Skeletal muscle tissue (tissue), 4 donors: ENCODE results near the gene TOP2A. TPM values are rescaled to one million over a fixed set of nuclear protein-coding genes. Genes with fewer than 3 reads are reported as not detected.

ENCODE experiments used
- H3K27ac ChIP-seq: one replicate; pipeline ENCODE4 v1.7.0; 2013; ENCODE audit warnings: mild to moderate bottlenecking, low read depth, low read length, inconsistent platforms
- H3K27me3 ChIP-seq, 3 donors: one replicate each; pipeline ENCODE4 v1.7.0; 2013; ENCODE audit warnings: low read length in 3 of 3; ENCODE audit not compliant: control insufficient read depth in 3 of 3, insufficient read depth in 3 of 3
- H3K36me3 ChIP-seq, 3 donors: one replicate each; pipeline ENCODE4 v1.7.0; 2013; ENCODE audit warnings: low read length in 3 of 3; ENCODE audit not compliant: control insufficient read depth in 3 of 3, insufficient read depth in 3 of 3
- H3K4me1 ChIP-seq, 3 donors: one replicate each; pipeline ENCODE4 v1.7.0; 2013; ENCODE audit warnings: low read length in 3 of 3, mild to moderate bottlenecking in 3 of 3; ENCODE audit not compliant: control insufficient read depth in 3 of 3, insufficient read depth in 3 of 3
- H3K4me3 ChIP-seq, 3 donors: one replicate each; pipeline ENCODE4 v1.7.0; 2013; ENCODE audit warnings: low read length in 3 of 3
- H3K9ac ChIP-seq, 3 donors: one replicate each; pipeline ENCODE4 v1.7.0; 2013; ENCODE audit warnings: low read length in 3 of 3, mild to moderate bottlenecking in 3 of 3, moderate library complexity in 2 of 3, low read depth in 1 of 3
- H3K9me3 ChIP-seq, 3 donors: one replicate each; pipeline ENCODE4 v1.7.0; 2013; ENCODE audit warnings: low read length in 3 of 3; ENCODE audit not compliant: control insufficient read depth in 3 of 3
- total RNA-seq: library from RNA; depleted of rRNA; stranded (reverse); fragments of >200 nt; gene quantifications from one replicate; pipeline ENCODE4 v1.2.3, GENCODE V29; 2014
- donor health status: Osteomylitis.

The TOP2A gene
- total RNA-seq, 1 donor from 2014 or later = 21.4 TPM

GRCh38 chr17:40460604-40460967, 42.9 kb upstream of the TOP2A start:
- no peak overlapping the region for H3K27ac ChIP-seq
- H3K9me3 ChIP-seq = no peaks in the 10 kb centered on the region
- H3K36me3 ChIP-seq = peaks cover 0 to 12% (median 11%) of the 10 kb centered on the region in 3 donors
- no peak overlapping the region for H3K9ac ChIP-seq
- H3K4me3 ChIP-seq = no peak overlapping the region
- peaks cover 0 to 8% (median 4%) of the 10 kb centered on the region in 3 donors for H3K27me3 ChIP-seq
- peaks cover 29 to 54% (median 30%) of the 10 kb centered on the region in 3 donors for H3K4me1 ChIP-seq

GRCh38 chr17:40459636-40460603, 42.2 kb upstream of the TOP2A start:
- peaks cover 29 to 54% (median 30%) of the 10 kb centered on the region in 3 donors for H3K4me1 ChIP-seq
- H3K27ac ChIP-seq = no peak overlapping the region
- H3K9ac ChIP-seq = no peak overlapping the region
- no peak overlapping the region for H3K4me3 ChIP-seq
- no peaks in the 10 kb centered on the region for H3K9me3 ChIP-seq
- H3K36me3 ChIP-seq = peaks cover 0 to 12% (median 11%) of the 10 kb centered on the region in 3 donors
- peaks cover 0 to 8% (median 4%) of the 10 kb centered on the region in 3 donors for H3K27me3 ChIP-seq

GRCh38 chr17:40458851-40459482, 41.3 kb upstream of the TOP2A start:
- no peak overlapping the region for H3K9ac ChIP-seq
- peaks cover 6 to 18% (median 16%) of the 10 kb centered on the region in 3 donors for H3K36me3 ChIP-seq
- H3K4me3 ChIP-seq = no peak overlapping the region
- peaks cover 0 to 8% (median 4%) of the 10 kb centered on the region in 3 donors for H3K27me3 ChIP-seq
- H3K4me1 ChIP-seq = peaks cover 30 to 54% (median 33%) of the 10 kb centered on the region in 3 donors
- no peaks in the 10 kb centered on the region for H3K9me3 ChIP-seq
- H3K27ac ChIP-seq = no peak overlapping the region

GRCh38 chr17:40457964-40458791, 40.5 kb upstream of the TOP2A start:
- peaks cover 30 to 57% (median 35%) of the 10 kb centered on the region in 3 donors for H3K4me1 ChIP-seq
- no peaks in the 10 kb centered on the region for H3K9me3 ChIP-seq
- no peak overlapping the region for H3K4me3 ChIP-seq
- H3K9ac ChIP-seq = no peak overlapping the region
- peaks cover 0 to 8% (median 4%) of the 10 kb centered on the region in 3 donors for H3K27me3 ChIP-seq
- no peak overlapping the region for H3K27ac ChIP-seq
- peaks cover 6 to 26% (median 16%) of the 10 kb centered on the region in 3 donors for H3K36me3 ChIP-seq

GRCh38 chr17:40457369-40457768, 39.7 kb upstream of the TOP2A start:
- Histone ChIP-seq H3K36me3 (peaks cover 6 to 28% (median 18%) of the 10 kb centered on the region in 3 donors), H3K27ac (no peak overlapping the region), H3K4me1 (peaks cover 36 to 57% (median 37%) of the 10 kb centered on the region in 3 donors), H3K4me3 (no peak overlapping the region), H3K9me3 (no peaks in the 10 kb centered on the region), H3K27me3 (peaks cover 0 to 8% (median 4%) of the 10 kb centered on the region in 3 donors), H3K9ac (no peak overlapping the region)

- Histone ChIP-seq H3K27ac (no peak overlapping the region), H3K4me1 (peaks cover 36 to 55% (median 41%) of the 10 kb centered on the region in 3 donors), H3K27me3 (peaks cover 0 to 8% (median 4%) of the 10 kb centered on the region in 3 donors), H3K4me3 (no peak overlapping the region), H3K36me3 (peaks cover 6 to 28% (median 18%) of the 10 kb centered on the region in 3 donors), H3K9me3 (no peaks in the 10 kb centered on the region), H3K9ac (no peak overlapping the region)
Measured at GRCh38 chr17:40456396-40456951, 38.8 kb upstream of the TOP2A start.

- H3K36me3 ChIP-seq = peaks cover 6 to 28% (median 18%) of the 10 kb centered on the region in 3 donors
- H3K4me1 ChIP-seq = peaks cover 28 to 61% (median 47%) of the 10 kb centered on the region in 3 donors
- H3K27ac ChIP-seq = no peak overlapping the region
Measured at GRCh38 chr17:40454613-40454995, 36.9 kb upstream of the TOP2A start.

GRCh38 chr17:40453881-40454612, 36.4 kb upstream of the TOP2A start:
- Histone ChIP-seq H3K36me3 (peaks cover 6 to 28% (median 18%) of the 10 kb centered on the region in 3 donors), H3K9ac (no peak overlapping the region), H3K4me3 (no peak overlapping the region), H3K9me3 (no peaks in the 10 kb centered on the region), H3K27ac (peak overlapping the region; percentile 29), H3K27me3 (peaks cover 0 to 8% (median 4%) of the 10 kb centered on the region in 3 donors), H3K4me1 (peaks cover 30 to 59% (median 47%) of the 10 kb centered on the region in 3 donors)

More at GRCh38 chr17:40454613-40454995, 36.9 kb upstream of the TOP2A start:
- no peak overlapping the region for H3K9ac ChIP-seq
- H3K27me3 ChIP-seq = peaks cover 0 to 8% (median 4%) of the 10 kb centered on the region in 3 donors
- no peak overlapping the region for H3K4me3 ChIP-seq
- H3K9me3 ChIP-seq = no peaks in the 10 kb centered on the region
